Skeletal muscle satellite cell (primary cell): ENCODE data around the gene ANK2.

Experiments used
- H3K27me3 ChIP-seq: 2 replicates; pipeline ENCODE4 v1.7.0; 2013; ENCODE audit warnings: low read length; ENCODE audit not compliant: control insufficient read depth, insufficient read depth
- H3K36me3 ChIP-seq: 2 replicates; pipeline ENCODE4 v1.7.0; 2013; ENCODE audit warnings: mild to moderate bottlenecking, control low read depth, low read length; ENCODE audit not compliant: insufficient read depth
- H3K4me1 ChIP-seq: 2 replicates; pipeline ENCODE4 v1.7.0; 2013; ENCODE audit warnings: low read length; ENCODE audit not compliant: control insufficient read depth, insufficient read depth
- H3K4me2 ChIP-seq: 2 replicates; pipeline ENCODE4 v1.7.0; 2013; ENCODE audit warnings: mild to moderate bottlenecking, low read length
- H3K4me3 ChIP-seq: 2 replicates; pipeline ENCODE4 v1.7.0; 2013; ENCODE audit warnings: low read length
- H3K9ac ChIP-seq: 2 replicates; pipeline ENCODE4 v1.7.0; 2013; ENCODE audit warnings: mild to moderate bottlenecking, low read depth, low read length, moderate library complexity
- H3K9me3 ChIP-seq: replicated peaks from 2 replicates; pipeline ENCODE4 v1.7.0; 2013; ENCODE audit warnings: mild to moderate bottlenecking, control low read depth, low read length

Gene ANK2

GRCh38 chr4:113125418-113125817 lies 76.0 kb downstream of the ANK2 start:
- H3K36me3 ChIP-seq = no peaks in the 10 kb centered on the region
- no peaks in the 10 kb centered on the region for H3K27me3 ChIP-seq
- H3K4me3 ChIP-seq = no peak overlapping the region
- no peak overlapping the region for H3K9ac ChIP-seq
- no peak overlapping the region for H3K4me2 ChIP-seq
- no peaks in the 10 kb centered on the region for H3K9me3 ChIP-seq
- no peaks in the 10 kb centered on the region for H3K4me1 ChIP-seq

- H3K9ac ChIP-seq = no peak overlapping the region
- H3K9me3 ChIP-seq = no peaks in the 10 kb centered on the region
- H3K4me1 ChIP-seq = peaks cover 8% of the 10 kb centered on the region
- H3K4me3 ChIP-seq = no peak overlapping the region
- no peaks in the 10 kb centered on the region for H3K27me3 ChIP-seq
- H3K4me2 ChIP-seq = no peak overlapping the region
- H3K36me3 ChIP-seq = no peaks in the 10 kb centered on the region
Measured at GRCh38 chr4:113131136-113131535, 81.7 kb downstream of the ANK2 start.

GRCh38 chr4:113131621-113132020 lies 82.2 kb downstream of the ANK2 start:
- Histone ChIP-seq H3K4me1 (peaks cover 9% of the 10 kb centered on the region), H3K36me3 (no peaks in the 10 kb centered on the region), H3K4me2 (no peak overlapping the region), H3K4me3 (no peak overlapping the region), H3K9ac (no peak overlapping the region), H3K27me3 (no peaks in the 10 kb centered on the region), H3K9me3 (no peaks in the 10 kb centered on the region)

- peaks cover 47% of the 10 kb centered on the region for H3K4me1 ChIP-seq
- no peaks in the 10 kb centered on the region for H3K9me3 ChIP-seq
- H3K4me3 ChIP-seq = peak overlapping the region; percentile 35
- no peaks in the 10 kb centered on the region for H3K36me3 ChIP-seq
- H3K9ac ChIP-seq = peak overlapping the region; percentile 74
- H3K4me2 ChIP-seq = peak overlapping the region; percentile 74
- H3K27me3 ChIP-seq = no peaks in the 10 kb centered on the region
Measured at GRCh38 chr4:113141901-113142346, 92.5 kb downstream of the ANK2 start.

GRCh38 chr4:113142351-113142750 lies 92.9 kb downstream of the ANK2 start:
- H3K9me3 ChIP-seq = no peaks in the 10 kb centered on the region
- peak overlapping the region; percentile 35 for H3K4me3 ChIP-seq
- peak overlapping the region; percentile 63 for H3K9ac ChIP-seq
- peaks cover 51% of the 10 kb centered on the region for H3K4me1 ChIP-seq
- H3K36me3 ChIP-seq = no peaks in the 10 kb centered on the region
- peak overlapping the region; percentile 74 for H3K4me2 ChIP-seq
- no peaks in the 10 kb centered on the region for H3K27me3 ChIP-seq

- no peak overlapping the region for H3K4me3 ChIP-seq
- H3K9me3 ChIP-seq = no peaks in the 10 kb centered on the region
- H3K4me1 ChIP-seq = peaks cover 54% of the 10 kb centered on the region
- no peaks in the 10 kb centered on the region for H3K36me3 ChIP-seq
- no peaks in the 10 kb centered on the region for H3K27me3 ChIP-seq
- H3K9ac ChIP-seq = peak overlapping the region; percentile 7
- H3K4me2 ChIP-seq = no peak overlapping the region
Measured at GRCh38 chr4:113144091-113144490, 94.6 kb downstream of the ANK2 start.

DNA sequence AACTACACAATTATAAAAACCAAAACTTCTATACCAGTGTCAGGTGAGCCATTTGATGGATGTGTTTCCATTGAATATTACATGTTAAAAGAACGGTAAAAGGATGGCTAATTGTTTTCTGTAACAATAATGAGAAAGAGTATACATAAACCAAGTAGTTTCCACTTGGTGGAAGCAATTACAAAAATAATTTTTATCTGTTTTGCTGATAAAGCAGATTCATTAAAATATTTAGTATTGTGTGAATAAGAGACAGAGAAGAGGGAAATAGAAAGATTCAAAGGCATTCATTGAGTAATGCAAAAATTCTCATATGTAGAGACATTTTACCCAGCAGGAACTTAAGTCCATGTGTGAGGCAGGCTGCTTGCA lies 95.7 kb downstream of the ANK2 start:
- H3K36me3 ChIP-seq = no peaks in the 10 kb centered on the region
- H3K4me2 ChIP-seq = no peak overlapping the region
- H3K4me1 ChIP-seq = peaks cover 54% of the 10 kb centered on the region
- H3K4me3 ChIP-seq = no peak overlapping the region
- H3K27me3 ChIP-seq = no peaks in the 10 kb centered on the region
- no peaks in the 10 kb centered on the region for H3K9me3 ChIP-seq
- no peak overlapping the region for H3K9ac ChIP-seq

DNA sequence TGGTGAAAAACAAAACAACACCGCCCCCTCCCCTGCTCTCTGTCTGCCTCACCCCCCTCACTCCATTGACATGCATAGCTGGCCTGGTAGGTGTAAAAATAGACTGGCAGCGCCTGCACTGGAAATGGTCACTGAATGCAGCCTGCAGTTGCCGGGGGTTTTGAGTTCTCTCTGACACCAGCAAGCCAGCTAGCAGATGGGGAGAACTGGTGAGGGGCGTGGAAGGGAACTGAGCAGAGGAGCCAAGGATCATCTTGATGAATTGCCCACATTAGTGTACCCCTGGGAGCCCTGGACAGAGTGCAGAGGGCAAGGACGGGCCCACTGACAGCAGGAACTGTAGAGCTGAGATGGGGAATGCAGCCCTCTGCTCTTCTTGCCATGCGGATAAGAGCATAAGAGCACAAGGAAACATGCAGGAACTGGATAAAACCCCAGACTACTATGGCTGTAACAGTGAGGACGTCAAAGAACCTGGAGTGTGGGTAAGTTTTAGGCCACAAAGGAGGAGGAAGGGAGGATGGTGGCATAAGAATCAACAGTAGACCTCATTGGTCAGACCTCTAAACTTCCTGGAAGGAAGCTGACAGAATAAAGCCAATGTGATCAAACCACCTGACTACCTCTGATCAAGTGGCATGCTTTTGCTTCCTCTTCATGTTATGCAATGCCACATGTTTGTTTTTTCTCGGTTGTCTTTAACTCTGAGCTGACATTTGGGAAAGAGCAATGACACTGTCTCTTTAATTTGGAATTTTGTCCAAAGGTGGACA lies 96.3 kb downstream of the ANK2 start:
- Histone ChIP-seq H3K9ac (no peak overlapping the region), H3K27me3 (no peaks in the 10 kb centered on the region), H3K4me2 (peak overlapping the region; percentile 13), H3K4me1 (peaks cover 54% of the 10 kb centered on the region), H3K4me3 (no peak overlapping the region), H3K9me3 (no peaks in the 10 kb centered on the region), H3K36me3 (no peaks in the 10 kb centered on the region)

DNA sequence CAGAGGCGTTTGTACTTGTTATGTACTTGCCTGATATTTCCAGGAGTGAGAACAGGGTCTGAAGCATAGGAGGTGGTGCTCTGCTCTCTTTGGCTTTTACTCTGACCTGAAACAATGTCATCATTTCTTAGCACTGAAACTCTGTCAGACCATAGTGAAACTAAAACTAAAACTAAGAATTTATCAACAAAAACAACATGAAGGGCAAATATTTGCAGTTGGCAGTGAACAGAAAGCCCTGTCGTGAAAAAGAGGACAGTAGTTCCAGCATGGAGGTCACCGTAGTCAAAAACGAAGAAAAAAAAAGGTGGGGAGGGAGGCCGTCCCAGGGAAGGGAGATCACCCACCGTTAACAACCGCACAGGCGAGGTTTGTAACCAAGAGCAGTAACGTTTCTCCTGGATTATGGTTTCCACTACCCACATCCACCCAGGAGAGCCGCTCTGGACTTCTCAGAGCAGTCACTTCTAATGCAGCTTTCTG lies 97.5 kb downstream of the ANK2 start:
- H3K27me3 ChIP-seq = no peaks in the 10 kb centered on the region
- no peaks in the 10 kb centered on the region for H3K36me3 ChIP-seq
- peak overlapping the region; percentile 84 for H3K9ac ChIP-seq
- no peaks in the 10 kb centered on the region for H3K9me3 ChIP-seq
- peak overlapping the region; percentile 71 for H3K4me3 ChIP-seq
- peaks cover 46% of the 10 kb centered on the region for H3K4me1 ChIP-seq
- peak overlapping the region; percentile 92 for H3K4me2 ChIP-seq

DNA sequence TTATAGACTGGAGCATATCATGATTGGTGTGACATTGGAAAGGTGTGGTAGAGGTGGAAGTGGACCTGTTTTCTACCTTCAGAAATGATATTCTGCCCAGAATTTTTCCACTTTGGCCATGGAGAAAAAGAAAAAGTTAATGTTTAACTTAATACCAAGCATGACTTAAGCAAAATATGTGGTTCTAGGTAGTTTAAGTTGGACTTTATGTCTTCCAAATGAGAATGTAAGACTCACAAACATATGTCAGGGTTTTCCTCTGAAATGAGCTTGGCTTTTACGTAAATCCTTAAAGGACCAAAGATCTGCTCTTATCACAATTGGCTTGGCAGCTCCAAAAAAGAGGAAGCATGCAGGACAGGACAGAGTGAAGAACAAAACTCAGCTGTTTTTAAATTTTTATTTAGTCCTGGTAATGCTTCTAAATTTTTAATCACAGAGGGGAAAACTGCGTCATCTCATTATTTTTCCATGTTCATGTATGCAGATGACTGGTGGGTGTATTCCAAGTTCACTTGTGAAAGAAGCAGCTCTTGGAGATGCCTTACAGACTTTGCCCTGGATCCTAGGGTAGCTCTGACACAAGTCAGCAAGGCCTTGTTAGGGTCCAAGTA lies 98.2 kb downstream of the ANK2 start:
- H3K4me2 ChIP-seq = peak overlapping the region; percentile 92
- peak overlapping the region; percentile 71 for H3K4me3 ChIP-seq
- H3K4me1 ChIP-seq = peaks cover 39% of the 10 kb centered on the region
- peak overlapping the region; percentile 84 for H3K9ac ChIP-seq
- H3K36me3 ChIP-seq = no peaks in the 10 kb centered on the region
- no peaks in the 10 kb centered on the region for H3K27me3 ChIP-seq
- no peaks in the 10 kb centered on the region for H3K9me3 ChIP-seq

DNA sequence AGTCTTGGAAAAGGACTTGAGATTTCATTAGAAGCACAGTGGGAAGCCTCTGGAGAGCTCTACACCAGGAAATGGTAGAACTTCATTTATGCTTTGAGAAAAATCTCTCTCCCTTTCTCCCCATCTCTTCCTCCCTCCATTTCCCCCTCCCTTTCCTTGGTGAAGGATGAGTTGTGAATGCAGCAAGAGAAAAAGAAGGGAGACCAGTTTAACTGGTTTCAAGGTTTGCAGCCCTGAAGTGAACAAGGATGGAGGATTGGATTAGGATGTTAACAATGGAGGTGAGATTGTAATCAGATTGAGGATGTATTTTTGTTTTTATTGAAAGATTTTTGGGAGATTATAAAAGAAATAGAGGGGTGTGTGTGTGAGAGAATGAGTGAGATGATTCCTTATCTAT lies 99.5 kb downstream of the ANK2 start:
- Histone ChIP-seq H3K36me3 (no peaks in the 10 kb centered on the region), H3K4me1 (peaks cover 34% of the 10 kb centered on the region), H3K27me3 (no peaks in the 10 kb centered on the region), H3K4me3 (no peak overlapping the region), H3K4me2 (no peak overlapping the region), H3K9ac (no peak overlapping the region), H3K9me3 (no peaks in the 10 kb centered on the region)
